GM19397 (cell line): Measurements from ENCODE around the gene GPC1.

ENCODE experiments used
- ATAC-seq: cut with Tn5 transposase; IDR thresholded peaks from one replicate; pipeline ENCODE4 v1.9.1; 2021; ENCODE audit warnings: mild to moderate bottlenecking, moderate library complexity; ENCODE audit not compliant: unreplicated experiment

The GPC1 gene

DNA sequence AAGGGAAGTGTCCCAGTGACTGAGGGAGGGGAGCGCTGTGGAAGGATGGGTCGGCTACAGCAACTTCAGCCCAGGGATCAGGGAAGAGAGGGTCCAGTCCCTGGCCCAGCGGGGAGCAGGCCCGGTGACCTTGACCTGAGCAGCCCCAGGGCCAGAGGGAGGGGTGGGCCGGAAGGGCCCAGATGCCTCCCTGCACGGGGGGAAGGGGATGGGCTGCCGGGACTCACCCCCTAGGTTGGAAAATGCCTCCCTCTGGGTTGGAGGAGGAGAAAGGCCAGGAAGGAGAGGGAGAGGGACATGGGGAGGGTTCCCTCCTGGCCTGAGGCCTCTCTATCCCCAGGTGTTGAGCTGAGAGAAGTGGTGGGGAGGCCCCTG, 19.8 kb downstream of the GPC1 start:
- ATAC-seq, result no peak

DNA sequence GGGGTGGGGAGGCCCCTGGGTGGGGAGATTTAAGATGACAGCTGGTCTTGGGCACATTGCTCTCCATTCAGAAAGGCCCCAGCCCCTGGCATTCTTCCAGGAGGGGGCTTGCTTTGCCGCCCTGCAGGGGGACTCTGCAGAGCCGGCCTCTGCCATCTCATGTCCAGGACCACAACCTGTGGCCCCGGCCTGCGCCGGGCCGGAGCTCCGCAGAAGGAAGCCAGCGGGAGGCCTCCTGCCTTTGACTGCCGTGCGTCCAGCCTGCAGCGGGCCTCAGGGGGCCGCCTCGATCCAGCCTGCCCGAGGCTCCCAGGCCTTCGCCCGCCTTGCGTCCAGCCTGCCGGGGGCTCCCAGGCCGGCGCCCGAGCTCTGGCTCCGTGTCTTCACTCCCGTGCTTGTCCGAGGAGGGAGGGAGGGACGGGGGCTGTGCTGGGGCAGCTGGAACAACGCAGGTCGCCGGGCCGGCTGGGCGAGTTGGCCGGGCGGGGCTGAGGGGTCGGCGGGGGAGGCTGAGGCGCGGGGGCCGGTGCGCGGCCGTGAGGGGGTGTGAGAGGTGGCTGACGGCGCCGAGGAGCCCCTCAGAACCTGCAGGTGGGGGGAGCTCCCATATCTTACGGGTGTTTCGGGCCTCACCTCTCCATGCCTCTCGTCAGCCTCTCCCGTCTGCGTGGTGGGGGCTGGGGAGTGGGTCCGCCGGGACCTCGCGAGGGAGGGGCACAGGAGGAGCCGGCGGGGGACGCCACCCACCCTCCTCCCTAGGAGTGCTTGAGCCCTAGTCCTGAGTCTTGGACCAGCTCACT, 20.4 kb downstream of the GPC1 start:
- ATAC-seq, result no peak

DNA sequence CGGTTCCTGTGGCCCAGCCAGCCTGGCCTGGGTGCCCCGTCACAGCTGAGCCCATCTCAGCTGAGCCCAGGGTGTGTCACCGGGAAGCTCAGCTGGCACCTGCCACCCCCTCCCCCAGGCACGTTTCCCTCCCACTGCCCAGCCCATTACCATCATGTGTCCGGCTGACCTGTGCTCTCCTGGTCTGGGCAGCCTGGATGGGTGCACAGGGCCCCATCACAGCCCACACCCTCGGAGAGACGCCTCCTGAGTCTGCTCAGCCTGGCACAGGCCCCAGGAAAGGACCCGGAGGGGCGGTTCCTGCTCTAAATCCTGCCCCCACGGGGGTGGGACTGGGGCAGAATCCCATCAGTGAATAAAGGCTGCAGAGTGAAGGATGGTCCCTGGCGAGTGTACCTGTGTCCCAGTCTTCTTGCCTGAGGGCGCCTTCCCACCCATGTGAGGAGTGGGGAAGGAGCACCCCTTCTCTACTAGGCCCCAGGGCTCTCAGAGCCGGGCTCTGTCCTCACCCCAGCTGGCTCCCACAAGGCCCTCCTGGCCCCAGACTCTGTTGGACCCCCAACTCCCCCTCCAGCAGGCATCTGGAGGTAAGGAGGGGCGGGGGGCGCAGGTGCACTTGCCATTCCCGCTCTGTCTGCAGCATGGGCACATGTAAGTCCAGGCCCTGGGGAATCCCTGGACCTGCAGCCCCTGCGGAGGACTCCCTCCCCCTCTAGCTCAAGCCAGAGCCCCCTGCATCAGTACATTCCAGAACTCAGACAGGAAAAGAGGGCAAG, 21.2 kb downstream of the GPC1 start:
- no peak for ATAC-seq

DNA sequence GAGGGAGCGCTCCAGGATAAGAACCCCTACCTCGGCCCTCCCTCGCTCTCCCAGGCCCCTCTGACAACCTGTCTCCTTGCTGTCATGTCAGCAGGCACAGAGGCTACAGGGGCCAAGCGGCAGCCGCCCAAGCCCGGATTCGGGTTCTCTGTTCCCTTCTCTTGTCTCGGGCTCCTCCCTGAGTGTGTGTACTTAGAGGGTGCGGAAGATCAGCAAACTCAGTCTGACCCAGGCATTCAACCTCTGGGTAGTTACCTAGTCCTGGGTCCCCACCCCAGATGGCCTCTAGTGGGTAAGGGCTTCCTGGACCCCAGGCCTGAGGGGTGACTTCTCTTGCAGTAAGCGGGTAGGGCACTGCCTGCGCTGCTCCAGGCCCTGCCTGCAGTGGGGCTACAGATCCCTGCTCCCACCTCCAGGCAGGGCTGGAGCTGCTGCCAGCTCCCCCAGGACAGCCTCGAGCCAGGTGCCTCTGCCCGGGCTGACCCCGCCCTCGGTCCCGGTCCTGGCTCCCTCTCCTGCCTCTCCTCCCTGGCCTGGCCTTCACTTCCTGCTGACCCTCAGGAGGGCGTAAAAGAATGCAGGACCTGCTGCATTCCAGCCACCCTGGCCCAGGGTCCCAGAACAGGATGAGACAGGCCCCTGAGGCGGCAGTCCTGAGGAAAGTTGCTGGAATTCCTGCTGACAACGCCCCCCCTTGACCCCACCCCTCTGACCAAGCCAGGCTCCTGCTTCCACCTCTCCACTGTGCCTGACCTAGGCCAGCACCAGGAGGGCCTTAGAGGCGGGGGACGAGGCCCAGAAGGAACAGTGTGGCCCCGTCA, 22.0 kb downstream of the GPC1 start:
- no peak for ATAC-seq

DNA sequence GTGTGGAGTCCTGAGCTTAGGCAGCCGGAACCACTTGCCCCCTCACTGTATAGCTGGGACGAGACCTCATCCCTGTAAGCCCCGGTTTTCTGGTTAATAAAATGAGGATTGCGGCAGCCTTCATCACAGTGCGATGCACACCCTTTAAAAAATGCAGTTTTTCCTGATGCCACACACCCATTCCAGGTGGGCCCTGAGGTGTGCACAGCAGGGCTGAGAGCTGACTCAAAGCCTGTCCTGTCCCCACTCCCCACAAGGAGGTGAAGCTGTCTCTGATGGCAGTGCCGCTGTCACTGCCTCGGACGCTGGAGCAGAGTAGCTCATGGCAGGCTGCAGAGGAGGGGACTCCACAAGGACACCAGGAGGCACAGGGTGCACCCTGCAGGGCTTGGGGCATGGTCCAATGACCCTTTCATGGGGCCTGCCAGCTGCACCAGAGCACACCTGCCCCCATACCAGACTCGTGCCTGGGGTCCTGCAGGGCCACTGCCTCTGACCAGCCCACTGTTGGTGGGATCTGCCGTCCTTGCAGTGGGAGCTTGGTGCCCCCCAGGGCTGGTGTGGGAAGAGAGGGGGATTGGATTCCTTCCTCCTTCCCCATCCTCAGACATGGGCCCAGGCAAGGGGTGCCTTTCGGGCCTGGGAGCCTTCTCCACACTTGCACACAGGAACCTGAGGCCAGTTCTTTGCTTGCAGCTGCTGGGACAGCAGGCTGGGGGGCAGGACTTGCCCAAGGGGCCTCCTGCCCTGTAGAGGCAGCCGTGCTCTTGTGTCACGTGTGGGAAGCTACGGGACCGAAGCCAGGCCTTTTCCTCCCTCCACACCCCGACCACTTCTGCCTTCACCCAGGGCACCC, 22.8 kb downstream of the GPC1 start:
- ATAC-seq, result no peak

DNA sequence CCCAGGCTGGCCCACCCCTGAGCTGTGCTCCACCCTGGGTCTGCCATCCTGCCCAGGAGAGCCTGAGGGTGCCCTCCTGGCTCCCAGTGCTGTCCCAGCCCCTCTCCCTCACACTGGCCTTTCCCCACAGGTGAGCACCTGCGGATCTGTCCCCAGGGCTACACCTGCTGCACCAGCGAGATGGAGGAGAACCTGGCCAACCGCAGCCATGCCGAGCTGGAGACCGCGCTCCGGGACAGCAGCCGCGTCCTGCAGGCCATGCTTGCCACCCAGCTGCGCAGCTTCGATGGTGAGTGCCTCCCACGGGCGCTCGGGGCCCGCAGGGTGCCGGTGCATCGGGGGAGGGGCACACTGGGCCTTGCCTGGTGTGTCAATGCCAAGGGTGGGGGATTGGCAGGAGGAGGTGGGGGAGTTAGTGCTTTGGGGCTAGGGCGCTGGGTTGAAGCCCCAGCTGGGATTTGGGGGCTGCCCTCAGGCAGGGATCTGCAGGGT, 23.5 kb downstream of the GPC1 start:
- no peak for ATAC-seq

DNA sequence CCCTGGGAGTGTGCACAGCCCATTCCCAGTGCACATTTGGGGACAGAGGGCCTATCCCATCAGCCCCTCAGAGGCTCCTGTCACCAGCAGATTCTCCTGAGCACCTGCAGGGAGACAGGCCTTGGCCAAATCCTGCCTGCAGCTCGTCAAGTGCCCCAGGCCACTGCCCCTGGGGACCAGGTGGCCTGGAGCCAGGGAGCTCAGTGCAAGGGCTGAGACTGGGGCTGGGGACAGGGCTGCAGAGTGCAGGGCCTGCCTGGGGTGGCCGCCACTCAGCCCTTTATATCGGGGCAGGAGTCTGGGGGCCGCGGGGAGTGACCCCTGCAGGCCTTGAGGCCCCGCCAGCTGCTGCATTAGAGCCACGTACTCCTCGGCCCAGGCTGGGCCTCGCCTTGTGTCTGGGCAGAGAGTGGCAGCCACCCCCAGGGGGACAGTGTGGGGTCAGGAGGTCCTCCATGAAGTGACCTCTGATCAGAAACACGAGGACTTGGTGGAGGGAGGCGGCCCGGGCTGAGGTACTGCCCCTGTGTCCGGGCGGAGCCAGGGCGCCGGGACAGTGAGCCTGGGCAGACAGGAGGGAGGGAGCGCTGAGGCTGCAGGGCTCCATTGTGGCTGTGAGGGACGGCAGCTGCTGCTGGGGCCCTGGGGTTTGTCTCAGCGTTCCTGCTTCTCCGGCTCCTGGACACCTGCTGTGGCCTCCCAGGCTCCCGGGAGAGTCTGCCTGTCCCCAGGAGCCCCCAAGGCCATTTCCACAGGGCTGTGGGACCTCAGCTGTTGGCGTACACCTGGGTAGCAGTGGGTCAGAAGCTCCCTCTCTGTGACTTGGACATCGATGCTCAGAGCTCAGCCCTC, 24.2 kb downstream of the GPC1 start:
- no peak for ATAC-seq

DNA sequence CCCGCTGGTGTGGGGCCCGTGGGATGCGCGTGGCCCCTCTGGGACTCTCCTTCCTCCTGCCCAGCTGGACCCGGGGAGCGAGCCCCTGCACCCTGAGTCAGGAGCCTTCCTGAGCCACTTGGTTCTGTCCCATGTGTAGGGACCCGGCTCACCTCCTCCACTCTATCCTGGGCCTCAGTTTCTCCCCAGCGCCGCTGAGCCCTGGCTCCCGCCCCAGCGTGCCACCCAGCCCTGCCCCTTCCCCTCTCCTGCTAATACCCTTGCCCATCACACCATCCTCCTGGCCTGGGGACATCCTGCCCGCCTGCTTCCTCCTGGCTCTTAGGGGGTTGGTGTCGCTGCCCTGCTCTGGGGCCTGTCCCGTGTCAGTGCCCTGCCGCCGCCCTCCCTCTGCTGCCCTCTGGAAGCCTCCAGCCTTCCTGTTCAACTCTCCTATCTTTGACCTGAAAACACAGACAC, 24.8 kb downstream of the GPC1 start:
- no peak for ATAC-seq

DNA sequence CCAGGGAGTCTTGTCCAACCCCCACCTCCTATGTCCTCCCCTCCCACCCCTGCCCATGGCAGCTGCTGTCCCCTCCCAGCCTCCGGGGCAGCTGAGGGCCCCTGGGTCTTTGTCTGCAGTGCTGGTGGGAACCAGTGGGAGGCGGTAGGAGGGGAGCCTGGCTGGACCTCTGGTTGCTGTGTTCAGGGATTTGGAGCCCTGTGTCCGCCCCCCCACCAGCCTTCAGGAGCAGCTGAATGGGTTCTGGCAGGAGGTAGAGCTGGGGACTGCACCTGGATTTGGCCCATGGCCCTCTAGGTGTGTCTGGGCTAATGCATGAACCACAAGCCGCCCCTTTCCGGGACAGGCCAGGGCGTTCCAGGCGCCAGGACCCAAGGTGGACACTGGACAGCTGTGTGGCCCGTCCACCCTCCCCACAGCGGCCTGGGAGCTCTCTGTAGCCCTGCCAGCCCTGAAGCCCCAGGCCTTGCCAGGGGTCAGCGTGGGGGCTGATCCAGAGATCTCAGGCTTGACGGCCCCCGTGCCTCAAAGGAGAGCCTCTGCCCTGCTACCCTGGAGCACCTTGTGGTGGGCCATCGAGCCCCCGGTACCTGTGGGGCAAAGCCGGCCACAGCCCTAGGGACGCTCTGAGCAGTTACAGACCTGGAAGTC, 25.4 kb downstream of the GPC1 start:
- no peak for ATAC-seq

DNA sequence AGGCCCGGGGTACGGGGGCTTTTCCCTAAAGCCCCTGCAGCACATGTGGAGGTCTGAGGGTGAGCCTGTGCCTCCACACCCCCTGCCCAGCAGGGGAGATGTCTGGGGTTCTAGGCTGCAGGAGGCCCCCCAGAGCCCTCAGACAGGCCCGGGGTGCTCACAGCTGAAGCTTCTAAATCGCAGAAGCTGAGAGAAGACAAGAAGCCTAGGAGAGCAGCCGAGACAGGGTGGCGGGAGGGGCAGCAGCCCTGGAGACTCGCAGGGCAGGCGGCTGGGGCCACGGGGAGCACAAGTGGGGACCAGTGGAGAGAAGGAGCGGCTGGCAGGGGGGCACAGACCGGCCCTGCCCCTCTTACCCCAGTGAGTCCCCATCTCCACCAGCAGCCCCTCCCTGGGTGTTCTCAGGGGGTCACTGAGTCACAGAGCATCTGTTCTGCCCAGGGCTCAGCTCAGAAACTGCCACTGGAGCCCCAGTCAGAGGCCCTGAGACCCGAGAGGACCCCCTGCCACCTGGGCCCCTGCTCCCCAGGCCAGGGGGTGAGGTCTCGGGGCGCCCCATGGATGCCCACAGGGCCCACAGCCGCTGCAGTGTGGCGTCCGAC, 26.1 kb downstream of the GPC1 start:
- no peak for ATAC-seq

DNA sequence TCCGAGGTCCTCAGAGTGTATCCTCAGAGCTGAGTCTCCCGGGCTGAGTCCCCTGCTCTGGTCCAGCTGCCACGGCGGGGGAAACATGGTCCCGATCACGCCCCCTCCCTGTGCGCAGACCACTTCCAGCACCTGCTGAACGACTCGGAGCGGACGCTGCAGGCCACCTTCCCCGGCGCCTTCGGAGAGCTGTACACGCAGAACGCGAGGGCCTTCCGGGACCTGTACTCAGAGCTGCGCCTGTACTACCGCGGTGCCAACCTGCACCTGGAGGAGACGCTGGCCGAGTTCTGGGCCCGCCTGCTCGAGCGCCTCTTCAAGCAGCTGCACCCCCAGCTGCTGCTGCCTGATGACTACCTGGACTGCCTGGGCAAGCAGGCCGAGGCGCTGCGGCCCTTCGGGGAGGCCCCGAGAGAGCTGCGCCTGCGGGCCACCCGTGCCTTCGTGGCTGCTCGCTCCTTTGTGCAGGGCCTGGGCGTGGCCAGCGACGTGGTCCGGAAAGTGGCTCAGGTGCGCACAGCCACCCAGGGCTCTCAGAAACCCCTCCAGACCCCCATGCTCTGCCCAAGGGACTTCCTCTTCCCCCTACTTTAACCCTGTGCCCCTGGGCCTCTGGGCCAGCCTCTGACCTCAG, 26.7 kb downstream of the GPC1 start:
- no peak for ATAC-seq

DNA sequence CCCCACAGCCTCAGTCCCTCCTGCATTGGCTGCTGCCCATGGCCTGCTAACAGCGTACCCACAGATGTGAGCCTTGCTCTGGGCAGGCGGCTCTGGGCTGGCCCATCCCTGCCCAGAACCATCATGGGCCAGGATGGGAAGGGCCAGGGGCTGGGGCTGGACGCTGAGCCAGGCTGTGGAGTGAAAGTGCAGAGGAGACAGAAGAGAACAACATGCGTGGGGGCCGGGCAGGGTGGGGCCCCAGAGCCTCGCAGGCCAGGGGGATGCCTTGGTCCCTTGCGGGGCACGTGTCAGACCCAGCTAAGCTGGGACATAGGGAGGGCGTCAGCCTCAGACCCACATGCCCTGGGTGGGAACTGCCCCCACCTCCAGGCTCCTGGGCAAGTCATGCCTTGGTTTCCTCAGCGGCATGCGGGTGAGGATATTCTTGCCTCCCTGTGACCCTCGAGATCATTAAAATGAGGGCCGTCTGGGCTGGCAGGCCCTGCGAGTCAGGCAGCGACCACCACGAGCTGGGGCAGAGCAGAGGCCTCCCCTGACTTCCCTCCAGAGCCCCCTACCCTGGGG, 27.3 kb downstream of the GPC1 start:
- no peak for ATAC-seq

DNA sequence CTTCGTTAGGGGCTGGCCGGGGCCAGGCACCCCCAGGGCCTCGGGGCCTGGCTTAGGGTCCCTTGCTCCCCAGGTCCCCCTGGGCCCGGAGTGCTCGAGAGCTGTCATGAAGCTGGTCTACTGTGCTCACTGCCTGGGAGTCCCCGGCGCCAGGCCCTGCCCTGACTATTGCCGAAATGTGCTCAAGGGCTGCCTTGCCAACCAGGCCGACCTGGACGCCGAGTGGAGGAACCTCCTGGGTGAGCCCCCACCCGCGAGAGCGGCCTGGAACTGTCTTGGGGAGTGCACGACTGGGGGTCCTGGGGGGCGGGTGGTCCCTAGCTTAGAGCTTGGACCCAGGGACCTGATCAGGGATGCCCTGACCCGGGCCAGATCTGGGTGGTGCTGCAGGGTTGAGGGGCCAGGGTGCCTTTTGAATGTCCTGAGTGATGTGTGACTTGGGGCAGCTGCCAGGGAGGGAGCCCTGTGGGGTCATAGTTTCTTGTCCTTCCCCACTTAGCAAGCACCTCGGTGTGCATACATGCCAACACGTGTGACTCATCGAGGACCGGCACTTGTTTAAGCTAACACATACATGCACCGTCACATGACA, 27.9 kb downstream of the GPC1 start:
- no peak for ATAC-seq

DNA sequence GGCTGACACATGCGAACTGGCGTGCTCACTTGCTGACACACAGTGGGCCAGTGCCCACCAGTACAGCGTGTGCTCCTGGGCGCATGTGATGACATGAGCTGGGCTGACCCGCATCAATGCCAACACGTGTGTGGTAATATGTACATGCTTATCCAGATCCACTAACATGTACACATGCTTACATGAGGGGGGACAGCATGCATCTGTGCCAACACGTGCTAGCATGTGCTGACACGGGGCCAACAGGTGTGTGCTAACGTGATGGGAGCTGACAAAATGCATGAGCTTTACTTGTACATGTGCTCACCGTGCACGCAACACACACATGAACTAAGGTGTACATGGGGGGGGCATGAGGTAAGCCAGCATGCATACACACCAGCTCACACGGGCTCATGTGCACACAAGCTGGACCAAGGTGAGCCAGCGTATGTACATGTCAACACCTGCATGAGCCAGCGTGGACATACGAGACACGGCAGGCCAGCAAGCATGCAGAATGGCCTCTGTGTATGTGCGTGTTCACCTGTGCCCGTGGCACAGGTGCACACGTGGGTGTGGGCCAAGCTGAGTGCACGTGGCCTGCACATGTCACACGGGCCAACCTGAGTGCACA, 28.5 kb downstream of the GPC1 start:
- ATAC-seq, result no peak

DNA sequence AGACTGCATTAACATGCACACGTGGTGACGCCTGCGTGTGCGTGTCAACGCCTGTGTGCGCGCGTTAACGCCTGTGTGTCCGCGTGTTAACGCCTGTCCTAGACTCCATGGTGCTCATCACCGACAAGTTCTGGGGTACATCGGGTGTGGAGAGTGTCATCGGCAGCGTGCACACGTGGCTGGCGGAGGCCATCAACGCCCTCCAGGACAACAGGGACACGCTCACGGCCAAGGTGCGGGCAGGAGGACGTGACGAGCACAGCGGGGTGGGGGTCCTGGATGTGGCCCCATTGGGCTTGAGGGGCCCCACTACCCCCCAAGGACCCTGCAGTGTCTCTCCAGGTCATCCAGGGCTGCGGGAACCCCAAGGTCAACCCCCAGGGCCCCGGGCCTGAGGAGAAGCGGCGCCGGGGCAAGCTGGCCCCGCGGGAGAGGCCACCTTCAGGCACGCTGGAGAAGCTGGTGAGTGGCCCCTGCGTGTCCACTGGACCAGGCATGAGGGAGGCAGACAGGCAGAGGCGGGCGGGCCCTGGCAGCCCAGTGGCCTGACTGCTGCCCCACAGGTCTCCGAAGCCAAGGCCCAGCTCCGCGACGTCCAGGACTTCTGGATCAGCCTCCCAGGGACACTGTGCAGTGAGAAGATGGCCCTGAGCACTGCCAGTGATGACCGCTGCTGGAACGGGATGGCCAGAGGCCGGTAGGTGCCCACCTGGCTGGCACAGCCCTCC, 29.2 kb downstream of the GPC1 start:
- no peak for ATAC-seq

DNA sequence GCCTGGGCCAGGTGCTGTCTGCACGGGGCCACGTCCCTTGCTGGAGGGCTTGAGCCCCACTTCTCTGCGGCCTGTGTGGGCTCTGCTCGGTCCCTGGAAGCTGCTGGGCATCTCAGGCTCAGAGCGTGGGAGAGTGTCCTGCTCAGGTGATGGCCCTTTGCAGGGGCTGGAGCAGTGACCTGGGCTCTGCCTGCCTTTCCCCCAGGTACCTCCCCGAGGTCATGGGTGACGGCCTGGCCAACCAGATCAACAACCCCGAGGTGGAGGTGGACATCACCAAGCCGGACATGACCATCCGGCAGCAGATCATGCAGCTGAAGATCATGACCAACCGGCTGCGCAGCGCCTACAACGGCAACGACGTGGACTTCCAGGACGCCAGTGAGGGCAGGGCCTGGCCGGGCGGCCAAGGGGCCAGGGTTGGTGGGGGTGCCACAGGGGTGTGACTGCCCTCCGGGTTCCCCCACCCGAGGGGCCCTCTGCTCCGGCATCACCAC, 29.9 kb downstream of the GPC1 start:
- no peak for ATAC-seq
